Left ventricle myocardium inferior (tissue), 1 donor: ENCODE measurements around the gene TMEM115. TPM values are rescaled to one million over a fixed set of nuclear protein-coding genes. Genes with fewer than 3 reads are reported as not detected.

Experiments
- DNase-seq: peaks from one replicate; pipeline ENCODE4 v3.0.0-alpha.2; 2020
- H3K27ac ChIP-seq: fragments of 200-600 bp; replicated peaks from 2 replicates; pipeline ENCODE4 v1.8.0; 2021
- H3K27me3 ChIP-seq: fragments of 200-600 bp; 2 replicates; pipeline ENCODE4 v1.8.0; 2021; ENCODE audit warnings: low read depth
- H3K36me3 ChIP-seq: fragments of 200-600 bp; 2 replicates; pipeline ENCODE4 v1.8.0; 2021
- H3K4me1 ChIP-seq: fragments of 200-600 bp; 2 replicates; pipeline ENCODE4 v1.8.0; 2021
- H3K4me3 ChIP-seq: fragments of 200-600 bp; 2 replicates; pipeline ENCODE4 v1.8.0; 2021; ENCODE audit warnings: mild to moderate bottlenecking, moderate library complexity
- H3K9me3 ChIP-seq: fragments of 200-600 bp; replicated peaks from 2 replicates; pipeline ENCODE4 v1.8.0; 2021
- intact Hi-C: fragments of 100-400 bp; cut with micrococcal nuclease; formaldehyde crosslinking; loops from one replicate; pipeline ENCODE4 v1.11.0; 2022
- total RNA-seq: library from RNA; stranded (reverse); fragmentation: NEBNext Ultra II Directional; extraction: Animal tissue kit (Norgen Biotek cat#: 25700); gene quantifications from one replicate; pipeline ENCODE4 v1.2.1, GENCODE V29; 2021
- TF ChIP-seq, protein P1 (sequence below): fragments of 200-600 bp; IDR thresholded peaks from 2 replicates; pipeline ENCODE4 v1.8.0; 2021; ENCODE audit warnings: antibody characterized with exemption, mild to moderate bottlenecking, borderline replicate concordance
- donor health status: DM: no; HTN: yes; CAD: no; lungs with severe emphysema.

TMEM115 gene
- total RNA-seq, 1 donor from 2014 or later = 23.5 TPM

DNA sequence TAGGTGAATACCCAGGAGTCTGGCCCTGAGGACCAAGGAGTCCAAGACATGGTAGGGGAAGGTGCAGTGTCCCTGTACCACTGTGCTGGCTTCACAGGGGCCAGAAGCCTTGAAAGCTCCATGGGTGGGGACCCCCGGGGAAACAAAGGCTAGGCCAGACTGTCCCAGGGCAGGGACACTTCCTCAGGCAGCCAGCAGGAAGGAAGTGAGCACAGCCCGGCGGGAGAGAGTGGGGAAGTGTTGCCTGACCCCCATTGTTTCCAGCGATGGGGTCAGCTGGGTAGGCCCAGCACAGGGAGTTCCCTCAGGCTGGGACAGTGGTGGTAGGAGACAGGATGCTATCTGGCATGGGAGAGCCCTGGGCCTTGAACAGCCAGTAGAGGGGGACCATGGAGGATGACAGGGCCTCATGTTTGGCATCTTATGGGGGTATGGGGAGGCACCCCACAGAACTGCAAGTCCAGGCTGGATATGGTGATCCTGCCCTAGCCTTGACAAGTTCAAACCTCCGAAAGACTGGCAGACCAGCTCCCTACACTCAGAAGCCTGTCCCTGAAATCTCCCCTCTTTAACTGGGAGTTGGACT lies 35.6 kb downstream of the TMEM115 start:
- Histone ChIP-seq H3K9me3 (no peaks in the 10 kb centered on the region), H3K4me1 (peaks cover 93% of the 10 kb centered on the region), H3K27me3 (no peaks in the 10 kb centered on the region), H3K36me3 (peaks cover 33% of the 10 kb centered on the region), H3K4me3 (peak overlapping the region; percentile 86), H3K27ac (peak overlapping the region; percentile 99)
- DNase-seq = peak; percentile 74
- TF ChIP-seq, protein P1, sequence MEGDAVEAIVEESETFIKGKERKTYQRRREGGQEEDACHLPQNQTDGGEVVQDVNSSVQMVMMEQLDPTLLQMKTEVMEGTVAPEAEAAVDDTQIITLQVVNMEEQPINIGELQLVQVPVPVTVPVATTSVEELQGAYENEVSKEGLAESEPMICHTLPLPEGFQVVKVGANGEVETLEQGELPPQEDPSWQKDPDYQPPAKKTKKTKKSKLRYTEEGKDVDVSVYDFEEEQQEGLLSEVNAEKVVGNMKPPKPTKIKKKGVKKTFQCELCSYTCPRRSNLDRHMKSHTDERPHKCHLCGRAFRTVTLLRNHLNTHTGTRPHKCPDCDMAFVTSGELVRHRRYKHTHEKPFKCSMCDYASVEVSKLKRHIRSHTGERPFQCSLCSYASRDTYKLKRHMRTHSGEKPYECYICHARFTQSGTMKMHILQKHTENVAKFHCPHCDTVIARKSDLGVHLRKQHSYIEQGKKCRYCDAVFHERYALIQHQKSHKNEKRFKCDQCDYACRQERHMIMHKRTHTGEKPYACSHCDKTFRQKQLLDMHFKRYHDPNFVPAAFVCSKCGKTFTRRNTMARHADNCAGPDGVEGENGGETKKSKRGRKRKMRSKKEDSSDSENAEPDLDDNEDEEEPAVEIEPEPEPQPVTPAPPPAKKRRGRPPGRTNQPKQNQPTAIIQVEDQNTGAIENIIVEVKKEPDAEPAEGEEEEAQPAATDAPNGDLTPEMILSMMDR = no peak
- intact Hi-C loops = no loop called here

DNA sequence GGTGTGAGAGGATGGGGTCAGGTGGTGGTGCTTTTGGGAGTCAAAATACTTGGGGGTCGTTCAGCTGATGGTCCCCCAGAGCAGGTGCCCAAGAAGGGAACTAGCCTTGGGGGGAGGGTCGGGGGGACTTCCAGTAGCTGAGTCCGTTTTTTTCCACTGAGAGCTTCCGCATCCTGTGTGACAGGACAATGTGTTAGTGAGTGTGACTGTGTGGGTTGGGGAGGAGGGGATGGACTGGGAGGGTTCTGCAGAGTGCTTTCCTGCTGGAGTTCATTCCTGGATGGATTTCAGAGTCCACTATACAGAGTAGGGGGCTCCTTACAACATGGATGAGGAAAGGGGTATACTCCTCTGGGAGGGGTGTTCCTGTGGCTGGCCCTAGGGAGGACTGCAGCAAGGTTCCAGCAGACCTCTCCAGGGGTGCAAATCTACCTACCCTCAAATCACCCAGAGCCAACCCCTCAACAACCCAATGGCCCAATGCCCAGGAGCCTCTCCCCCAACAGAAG lies 36.2 kb downstream of the TMEM115 start:
- Histone ChIP-seq H3K27me3 (no peaks in the 10 kb centered on the region), H3K9me3 (no peaks in the 10 kb centered on the region), H3K27ac (peak overlapping the region; percentile 99), H3K36me3 (peaks cover 39% of the 10 kb centered on the region), H3K4me3 (peak overlapping the region; percentile 86), H3K4me1 (peaks cover 93% of the 10 kb centered on the region)
- DNase-seq = peak; percentile 47
- intact Hi-C loops = no loop called here
- TF ChIP-seq, protein P1 = no peak

DNA sequence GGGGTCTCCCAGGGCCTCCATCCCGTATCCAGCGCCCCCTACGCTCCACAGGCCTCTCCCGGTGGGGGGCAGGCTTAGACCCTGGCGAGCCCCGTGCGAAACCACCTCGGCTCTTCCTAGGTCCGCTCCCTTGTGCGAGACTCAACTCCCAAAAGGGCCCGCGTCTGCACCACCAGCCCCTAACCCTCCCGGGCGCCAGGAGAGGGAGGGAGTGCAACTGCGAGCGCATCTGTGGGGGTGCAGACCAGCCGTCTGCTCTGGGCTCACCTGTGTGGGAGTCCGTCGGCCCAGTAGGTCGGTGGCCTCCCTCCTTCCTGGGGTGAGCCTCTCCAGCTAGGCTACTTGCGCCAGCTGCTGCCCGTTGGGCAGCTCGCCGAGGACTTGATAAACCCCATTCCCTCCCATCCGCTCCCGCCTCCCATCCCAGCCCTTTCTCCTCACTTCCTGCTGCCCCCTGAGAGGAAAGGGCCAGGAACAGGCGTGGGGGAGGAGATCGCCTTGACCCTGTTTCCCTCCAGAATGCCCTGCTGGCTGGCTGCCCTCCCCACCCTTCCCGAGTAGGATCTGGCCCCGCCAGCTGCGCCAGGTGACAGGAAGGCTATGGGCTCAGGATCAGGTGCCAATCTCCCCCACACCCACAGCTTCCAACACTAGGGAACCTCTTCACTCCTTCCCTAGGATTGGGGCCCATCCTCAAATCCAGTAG lies 36.8 kb downstream of the TMEM115 start, which contains the start of gene HYAL2:
Gene HYAL2, minus strand, starts transcription at position 360 of the 706 bp plus-strand sequence. CDS start 2,256 bp downstream, outside the sequence.
- Histone ChIP-seq H3K9me3 (no peaks in the 10 kb centered on the region), H3K36me3 (peaks cover 45% of the 10 kb centered on the region), H3K27ac (peak within 1 kb of the TSS; percentile 99), H3K4me1 (peaks cover 93% of the 10 kb centered on the region), H3K27me3 (no peaks in the 10 kb centered on the region), H3K4me3 (peak within 1 kb of the TSS; percentile 86)
- intact Hi-C loops = no loop called here
- TF ChIP-seq, protein P1 = no peak
- DNase-seq = peak; percentile 73

DNA sequence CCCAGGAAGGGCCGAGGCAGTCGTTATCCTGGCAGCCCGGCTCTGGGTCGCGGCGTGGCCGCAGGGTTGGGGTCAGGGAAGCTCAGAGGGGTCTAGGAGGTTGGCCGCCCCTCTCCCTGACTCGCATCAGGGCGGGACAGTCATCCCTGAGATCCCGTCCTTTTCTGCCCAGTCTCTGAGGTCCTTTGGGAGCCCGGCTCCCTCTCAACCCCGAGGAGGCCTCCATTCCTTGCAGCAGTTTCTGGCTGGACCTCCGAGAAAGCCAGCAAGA lies 37.3 kb downstream of the TMEM115 start:
- TF ChIP-seq, protein P1 = no peak
- peaks cover 93% of the 10 kb centered on the region for H3K4me1 ChIP-seq
- peaks cover 50% of the 10 kb centered on the region for H3K36me3 ChIP-seq
- intact Hi-C loops = no loop called here
- no peaks in the 10 kb centered on the region for H3K27me3 ChIP-seq
- H3K27ac ChIP-seq = peak overlapping the region; percentile 99
- H3K9me3 ChIP-seq = no peaks in the 10 kb centered on the region
- DNase-seq = no peak
- peak overlapping the region; percentile 86 for H3K4me3 ChIP-seq

DNA sequence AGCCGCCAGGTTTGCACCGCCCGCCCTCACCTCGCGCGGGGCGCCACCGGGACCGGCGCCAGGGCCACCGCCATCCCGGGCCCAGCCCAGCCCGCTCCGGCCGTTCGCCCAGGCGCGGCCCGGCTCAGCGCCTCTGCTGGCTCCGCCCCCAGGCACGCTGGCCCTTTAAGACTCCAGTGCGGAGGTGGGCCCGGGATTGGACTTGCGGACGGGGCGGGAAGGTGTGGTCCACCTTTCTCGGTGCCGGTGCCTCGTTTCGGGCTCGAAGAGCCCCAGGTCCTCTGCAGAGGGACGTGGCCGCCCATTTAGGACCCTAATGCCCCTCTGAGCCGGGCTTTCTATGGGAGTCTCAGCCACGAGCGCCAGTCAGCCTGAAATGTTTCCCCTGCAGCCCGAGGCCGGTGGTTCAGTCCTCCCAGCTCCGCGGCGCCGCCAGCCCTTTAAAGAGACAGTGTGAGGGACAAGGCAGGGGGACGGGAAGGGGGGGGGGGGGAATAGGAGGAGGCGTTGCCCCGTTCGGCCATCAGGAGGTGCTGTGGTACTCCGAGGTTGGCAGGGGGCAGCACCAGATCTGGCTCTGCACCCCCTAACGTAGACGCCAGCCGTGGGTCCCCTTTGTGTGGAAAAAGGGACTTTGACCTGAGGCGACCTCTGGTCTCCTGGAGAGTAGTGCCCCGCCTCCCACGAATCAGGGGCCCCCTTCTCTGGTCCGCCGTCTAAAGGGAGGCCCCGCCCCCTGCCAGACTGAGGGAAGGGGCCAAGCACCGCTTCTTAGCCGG lies 37.8 kb downstream of the TMEM115 start:
- TF ChIP-seq, protein P1 = peak; percentile 67
- Histone ChIP-seq H3K4me1 (peaks cover 93% of the 10 kb centered on the region), H3K36me3 (peaks cover 51% of the 10 kb centered on the region), H3K4me3 (peak overlapping the region; percentile 86), H3K27me3 (no peaks in the 10 kb centered on the region), H3K27ac (peak overlapping the region; percentile 99), H3K9me3 (no peaks in the 10 kb centered on the region)
- intact Hi-C loops = no loop called here
- DNase-seq = peak; percentile 91
